ENCODE data around the gene CACNB3. TPM values are rescaled to one million over a fixed set of nuclear protein-coding genes. Genes with fewer than 3 reads are reported as not detected.

Gene CACNB3
- total RNA-seq, 1 donor from 2014 or later = 40.5 TPM

DNA sequence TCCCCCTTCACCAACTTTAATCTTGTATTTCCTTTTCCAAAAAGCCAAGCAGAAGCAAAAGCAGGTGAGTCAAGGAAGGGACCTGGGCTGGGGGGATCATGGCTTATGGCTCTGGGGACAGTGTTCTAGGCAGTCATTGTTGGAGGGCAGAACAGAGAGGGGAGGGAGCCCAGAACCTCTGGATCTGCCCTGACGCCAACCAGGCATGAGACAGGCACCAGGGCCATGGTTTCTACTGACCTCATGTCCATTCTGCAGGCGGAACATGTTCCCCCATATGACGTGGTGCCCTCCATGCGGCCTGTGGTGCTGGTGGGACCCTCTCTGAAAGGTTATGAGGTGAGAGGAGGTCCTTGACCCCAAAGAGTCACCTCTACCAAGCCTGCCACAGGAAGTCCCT, 6.6 kb downstream of the CACNB3 start:
- Mint-ChIP-seq H3K4me3 (ENCODE audit: unreplicated experiment) (no peak overlapping the region), H3K27me3 (ENCODE audit: low read depth, unreplicated experiment) (peaks cover 11% of the 10 kb centered on the region), H3K36me3 (ENCODE audit: low read depth, unreplicated experiment) (peaks cover 48% of the 10 kb centered on the region), H3K9me3 (ENCODE audit: unreplicated experiment) (no peaks in the 10 kb centered on the region), H3K27ac (ENCODE audit: unreplicated experiment) (no peak overlapping the region), H3K4me1 (ENCODE audit: low read depth, unreplicated experiment) (no peaks in the 10 kb centered on the region)
- Histone ChIP-seq H3K4me1 (ENCODE audit: insufficient read depth, low read length) (no peaks in the 10 kb centered on the region), H3K27ac (ENCODE audit: low read depth, low read length) (no peak overlapping the region), H3K9me3 (ENCODE audit: insufficient read depth, low read depth, low read length) (no peaks in the 10 kb centered on the region), H3K9ac (ENCODE audit: low read length) (no peak overlapping the region), H3K27me3 (ENCODE audit: insufficient read depth, low read length) (no peaks in the 10 kb centered on the region), H3K36me3 (ENCODE audit: insufficient read depth, low read length) (peaks cover 15% of the 10 kb centered on the region), H3K4me2 (ENCODE audit: low read length) (no peak overlapping the region), H2AFZ (ENCODE audit: low read depth, low read length) (no peak overlapping the region), H4K20me1 (ENCODE audit: insufficient read depth, low read length) (peaks cover 56% of the 10 kb centered on the region), H3K79me2 (ENCODE audit: insufficient read depth, low read length) (no peaks in the 10 kb centered on the region), H3K4me3 (ENCODE audit: insufficient read depth, low read depth, low read length) (no peak overlapping the region)
- TF ChIP-seq, protein P1, sequence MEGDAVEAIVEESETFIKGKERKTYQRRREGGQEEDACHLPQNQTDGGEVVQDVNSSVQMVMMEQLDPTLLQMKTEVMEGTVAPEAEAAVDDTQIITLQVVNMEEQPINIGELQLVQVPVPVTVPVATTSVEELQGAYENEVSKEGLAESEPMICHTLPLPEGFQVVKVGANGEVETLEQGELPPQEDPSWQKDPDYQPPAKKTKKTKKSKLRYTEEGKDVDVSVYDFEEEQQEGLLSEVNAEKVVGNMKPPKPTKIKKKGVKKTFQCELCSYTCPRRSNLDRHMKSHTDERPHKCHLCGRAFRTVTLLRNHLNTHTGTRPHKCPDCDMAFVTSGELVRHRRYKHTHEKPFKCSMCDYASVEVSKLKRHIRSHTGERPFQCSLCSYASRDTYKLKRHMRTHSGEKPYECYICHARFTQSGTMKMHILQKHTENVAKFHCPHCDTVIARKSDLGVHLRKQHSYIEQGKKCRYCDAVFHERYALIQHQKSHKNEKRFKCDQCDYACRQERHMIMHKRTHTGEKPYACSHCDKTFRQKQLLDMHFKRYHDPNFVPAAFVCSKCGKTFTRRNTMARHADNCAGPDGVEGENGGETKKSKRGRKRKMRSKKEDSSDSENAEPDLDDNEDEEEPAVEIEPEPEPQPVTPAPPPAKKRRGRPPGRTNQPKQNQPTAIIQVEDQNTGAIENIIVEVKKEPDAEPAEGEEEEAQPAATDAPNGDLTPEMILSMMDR (IDR thresholded peaks at IDR 0.05; ENCODE audit: insufficient read depth, low read depth, low read length) = no peak
- TF ChIP-seq EZH2 (IDR thresholded peaks at IDR 0.05; ENCODE audit: insufficient read depth, low read length) = no peak
- no peak for DNase-seq (ENCODE audit: low read depth)
- FAIRE-seq = no peak

DNA sequence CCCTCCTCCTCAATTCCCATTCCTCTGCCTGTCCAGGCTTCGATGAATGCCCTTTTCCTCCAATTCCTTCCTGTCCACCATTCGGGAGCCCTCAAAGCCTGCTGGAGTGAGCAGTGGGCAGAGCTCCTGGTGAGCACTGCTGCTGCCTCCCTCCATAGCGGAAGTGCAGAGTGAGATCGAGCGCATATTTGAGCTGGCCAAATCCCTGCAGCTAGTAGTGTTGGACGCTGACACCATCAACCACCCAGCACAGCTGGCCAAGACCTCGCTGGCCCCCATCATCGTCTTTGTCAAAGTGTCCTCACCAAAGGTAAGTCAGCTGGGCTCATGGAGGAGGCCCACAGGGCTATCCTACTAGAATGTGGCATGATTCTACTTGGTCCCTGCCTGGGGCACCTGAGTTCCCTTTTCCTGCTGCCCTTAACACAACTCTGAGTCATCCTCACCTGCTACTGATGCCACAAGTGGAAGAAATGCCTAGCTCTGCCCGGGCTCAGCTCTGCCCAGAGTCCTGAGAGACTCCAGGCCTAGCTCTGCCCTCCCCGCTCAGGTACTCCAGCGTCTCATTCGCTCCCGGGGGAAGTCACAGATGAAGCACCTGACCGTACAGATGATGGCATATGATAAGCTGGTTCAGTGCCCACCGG, 8.0 kb downstream of the CACNB3 start:
- Histone ChIP-seq H3K27me3 (ENCODE audit: insufficient read depth, low read length) (no peaks in the 10 kb centered on the region), H2AFZ (ENCODE audit: low read depth, low read length) (no peak overlapping the region), H3K9ac (ENCODE audit: low read length) (no peak overlapping the region), H3K36me3 (ENCODE audit: insufficient read depth, low read length) (peaks cover 20% of the 10 kb centered on the region), H3K4me3 (ENCODE audit: insufficient read depth, low read depth, low read length) (no peak overlapping the region), H3K79me2 (ENCODE audit: insufficient read depth, low read length) (no peaks in the 10 kb centered on the region), H3K4me1 (ENCODE audit: insufficient read depth, low read length) (no peaks in the 10 kb centered on the region), H4K20me1 (ENCODE audit: insufficient read depth, low read length) (peaks cover 61% of the 10 kb centered on the region), H3K4me2 (ENCODE audit: low read length) (no peak overlapping the region), H3K9me3 (ENCODE audit: insufficient read depth, low read depth, low read length) (no peaks in the 10 kb centered on the region), H3K27ac (ENCODE audit: low read depth, low read length) (no peak overlapping the region)
- no peaks in the 10 kb centered on the region for H3K9me3 Mint-ChIP-seq (ENCODE audit: unreplicated experiment)
- peaks cover 47% of the 10 kb centered on the region for H3K36me3 Mint-ChIP-seq (ENCODE audit: low read depth, unreplicated experiment)
- DNase-seq (ENCODE audit: low read depth) = no peak
- FAIRE-seq = no peak
- H3K27me3 Mint-ChIP-seq (ENCODE audit: low read depth, unreplicated experiment) = peaks cover 11% of the 10 kb centered on the region
- TF ChIP-seq EZH2 (IDR thresholded peaks at IDR 0.05; ENCODE audit: insufficient read depth, low read length) = no peak
- TF ChIP-seq, protein P1 (IDR thresholded peaks at IDR 0.05; ENCODE audit: insufficient read depth, low read depth, low read length) = no peak
- H3K4me1 Mint-ChIP-seq (ENCODE audit: low read depth, unreplicated experiment) = no peaks in the 10 kb centered on the region
- no peak overlapping the region for H3K27ac Mint-ChIP-seq (ENCODE audit: unreplicated experiment)
- no peak overlapping the region for H3K4me3 Mint-ChIP-seq (ENCODE audit: unreplicated experiment)

DNA sequence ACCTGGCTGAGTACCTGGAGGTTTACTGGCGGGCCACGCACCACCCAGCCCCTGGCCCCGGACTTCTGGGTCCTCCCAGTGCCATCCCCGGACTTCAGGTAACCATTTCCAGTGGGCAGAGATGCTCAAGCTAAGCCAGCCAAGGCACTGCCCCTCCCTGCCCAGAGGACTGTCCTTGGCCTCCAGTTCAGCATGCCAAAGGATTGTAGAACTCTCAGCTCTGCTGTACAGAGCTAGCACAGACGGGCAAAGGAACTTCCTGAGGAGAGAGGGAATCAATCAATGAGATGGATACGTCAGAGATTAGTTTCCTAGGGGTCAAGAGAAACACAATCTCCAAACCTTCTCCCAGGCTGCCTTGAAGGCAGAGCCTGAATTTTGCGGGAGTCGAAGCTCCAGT, 8.7 kb downstream of the CACNB3 start:
- Histone ChIP-seq H3K4me1 (ENCODE audit: insufficient read depth, low read length) (no peaks in the 10 kb centered on the region), H3K27ac (ENCODE audit: low read depth, low read length) (no peak overlapping the region), H4K20me1 (ENCODE audit: insufficient read depth, low read length) (peaks cover 59% of the 10 kb centered on the region), H3K79me2 (ENCODE audit: insufficient read depth, low read length) (no peaks in the 10 kb centered on the region), H3K9ac (ENCODE audit: low read length) (no peak overlapping the region), H3K4me3 (ENCODE audit: insufficient read depth, low read depth, low read length) (no peak overlapping the region), H3K27me3 (ENCODE audit: insufficient read depth, low read length) (no peaks in the 10 kb centered on the region), H3K9me3 (ENCODE audit: insufficient read depth, low read depth, low read length) (no peaks in the 10 kb centered on the region), H3K4me2 (ENCODE audit: low read length) (no peak overlapping the region), H2AFZ (ENCODE audit: low read depth, low read length) (no peak overlapping the region), H3K36me3 (ENCODE audit: insufficient read depth, low read length) (peaks cover 27% of the 10 kb centered on the region)
- TF ChIP-seq EZH2 (IDR thresholded peaks at IDR 0.05; ENCODE audit: insufficient read depth, low read length) = no peak
- TF ChIP-seq, protein P1 (IDR thresholded peaks at IDR 0.05; ENCODE audit: insufficient read depth, low read depth, low read length) = no peak
- no peaks in the 10 kb centered on the region for H3K9me3 Mint-ChIP-seq (ENCODE audit: unreplicated experiment)
- no peak overlapping the region for H3K27ac Mint-ChIP-seq (ENCODE audit: unreplicated experiment)
- FAIRE-seq (no peak), DNase-seq (ENCODE audit: low read depth) (no peak)
- H3K27me3 Mint-ChIP-seq (ENCODE audit: low read depth, unreplicated experiment) = peaks cover 5% of the 10 kb centered on the region
- H3K36me3 Mint-ChIP-seq (ENCODE audit: low read depth, unreplicated experiment) = peaks cover 46% of the 10 kb centered on the region
- no peaks in the 10 kb centered on the region for H3K4me1 Mint-ChIP-seq (ENCODE audit: low read depth, unreplicated experiment)
- no peak overlapping the region for H3K4me3 Mint-ChIP-seq (ENCODE audit: unreplicated experiment)

All from astrocyte (in vitro differentiated cells and primary cell).